ENCODE data around the gene ACOT11.
"Not testable (repeated sequence)": the region's sequence is repeated elsewhere in the genome, so short reads cannot be mapped to it uniquely, and the experiment has no call there.

ACOT11 gene

DNA sequence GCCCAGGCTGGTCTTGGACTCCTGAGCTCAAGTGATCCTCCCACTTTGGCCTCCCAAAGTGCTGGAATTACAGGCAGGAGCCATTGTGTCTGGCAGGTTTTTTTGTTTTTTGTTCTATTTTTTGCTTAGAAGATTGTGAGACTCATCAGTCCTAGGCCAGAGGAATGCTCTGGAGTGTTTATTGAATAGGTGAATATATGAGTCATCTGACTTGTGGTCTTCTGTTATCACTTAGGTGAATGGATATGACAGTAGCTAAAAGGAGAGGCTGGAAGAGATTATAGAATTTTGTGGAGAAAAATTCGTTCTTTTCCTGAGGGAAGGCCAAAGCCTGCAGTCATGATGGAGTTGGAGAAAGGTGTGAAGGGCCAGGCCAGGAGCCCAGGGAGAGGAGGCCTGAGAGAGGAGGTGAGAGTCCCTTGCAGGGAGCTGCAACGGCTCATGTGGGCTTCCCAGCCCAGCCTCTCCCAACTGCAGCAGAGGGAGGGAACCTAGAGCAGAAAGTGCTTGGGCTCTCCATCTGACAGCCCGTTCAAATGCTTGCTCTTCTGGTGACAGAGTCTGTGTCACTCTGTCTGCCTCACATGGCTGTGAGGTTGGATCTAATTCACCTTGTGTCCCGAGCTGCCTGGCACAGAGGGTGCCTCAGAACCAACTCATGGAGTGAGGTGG lies 31.6 kb upstream of the ACOT11 start:
- no peak overlapping the region for H3K4me3 ChIP-seq (ENCODE audit: low read depth, low read length)
- H3K27me3 ChIP-seq (ENCODE audit: insufficient read depth, low read depth, severe bottlenecking): no peaks in the 10 kb centered on the region
- H3K9me3 ChIP-seq (ENCODE audit: severe bottlenecking): no peaks in the 10 kb centered on the region
- TF ChIP-seq, protein P1, sequence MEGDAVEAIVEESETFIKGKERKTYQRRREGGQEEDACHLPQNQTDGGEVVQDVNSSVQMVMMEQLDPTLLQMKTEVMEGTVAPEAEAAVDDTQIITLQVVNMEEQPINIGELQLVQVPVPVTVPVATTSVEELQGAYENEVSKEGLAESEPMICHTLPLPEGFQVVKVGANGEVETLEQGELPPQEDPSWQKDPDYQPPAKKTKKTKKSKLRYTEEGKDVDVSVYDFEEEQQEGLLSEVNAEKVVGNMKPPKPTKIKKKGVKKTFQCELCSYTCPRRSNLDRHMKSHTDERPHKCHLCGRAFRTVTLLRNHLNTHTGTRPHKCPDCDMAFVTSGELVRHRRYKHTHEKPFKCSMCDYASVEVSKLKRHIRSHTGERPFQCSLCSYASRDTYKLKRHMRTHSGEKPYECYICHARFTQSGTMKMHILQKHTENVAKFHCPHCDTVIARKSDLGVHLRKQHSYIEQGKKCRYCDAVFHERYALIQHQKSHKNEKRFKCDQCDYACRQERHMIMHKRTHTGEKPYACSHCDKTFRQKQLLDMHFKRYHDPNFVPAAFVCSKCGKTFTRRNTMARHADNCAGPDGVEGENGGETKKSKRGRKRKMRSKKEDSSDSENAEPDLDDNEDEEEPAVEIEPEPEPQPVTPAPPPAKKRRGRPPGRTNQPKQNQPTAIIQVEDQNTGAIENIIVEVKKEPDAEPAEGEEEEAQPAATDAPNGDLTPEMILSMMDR (IDR thresholded peaks at IDR 0.05; ENCODE audit: low read depth, low read length): no peak
- no peaks in the 10 kb centered on the region for H3K36me3 ChIP-seq
- no peak overlapping the region for H3K27ac ChIP-seq
- no peak for DNase-seq

DNA sequence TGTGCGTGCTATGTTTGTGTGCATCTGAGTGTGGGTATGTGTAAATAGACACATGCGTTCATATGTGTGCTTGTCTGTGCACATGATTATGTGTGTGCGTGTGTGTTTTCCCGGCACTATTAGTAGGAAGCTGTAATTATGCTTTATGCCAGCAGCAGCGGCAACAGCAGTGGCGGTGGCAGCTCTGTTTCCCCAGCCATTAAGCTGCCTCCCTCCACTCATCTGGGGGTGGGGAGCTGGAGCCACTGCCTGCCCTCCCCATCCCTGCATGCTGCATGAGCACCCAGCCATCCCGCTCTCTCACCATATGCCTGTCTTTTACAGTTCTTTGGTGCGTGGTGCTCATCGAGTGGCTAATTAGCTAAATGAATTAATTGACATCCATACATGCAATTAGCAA lies 30.5 kb upstream of the ACOT11 start:
- Histone ChIP-seq H3K27me3 (ENCODE audit: insufficient read depth, low read depth, severe bottlenecking) (no peaks in the 10 kb centered on the region), H3K27ac (no peak overlapping the region), H3K4me3 (ENCODE audit: low read depth, low read length) (no peak overlapping the region; the same call in 1 of the 2 replicates), H3K36me3 (no peaks in the 10 kb centered on the region), H3K9me3 (ENCODE audit: severe bottlenecking) (no peaks in the 10 kb centered on the region)
- DNase-seq: peak; percentile 72
- TF ChIP-seq, protein P1 (IDR thresholded peaks at IDR 0.05; ENCODE audit: low read depth, low read length): no peak

DNA sequence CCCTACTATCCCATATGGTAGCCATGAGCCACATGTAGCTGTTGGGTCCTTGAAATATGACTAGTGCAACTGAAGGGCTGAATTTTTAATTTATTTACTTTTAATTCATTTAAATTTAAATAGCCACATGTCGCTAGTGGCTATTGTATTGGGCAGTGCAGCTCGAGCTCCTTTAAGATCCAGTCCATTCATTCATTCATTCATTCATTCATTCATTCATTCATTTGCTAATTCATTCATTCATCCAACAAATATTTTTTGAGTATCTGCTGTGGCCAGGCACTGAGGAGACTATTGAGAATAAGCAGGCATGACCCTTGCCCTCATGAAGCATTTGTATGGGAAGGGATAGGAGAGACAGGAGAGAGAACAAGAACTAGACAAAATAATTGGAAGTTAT lies 29.5 kb upstream of the ACOT11 start:
- Histone ChIP-seq H3K9me3 (ENCODE audit: severe bottlenecking) (no peaks in the 10 kb centered on the region), H3K27me3 (ENCODE audit: insufficient read depth, low read depth, severe bottlenecking) (no peaks in the 10 kb centered on the region), H3K36me3 (no peaks in the 10 kb centered on the region), H3K4me3 (ENCODE audit: low read depth, low read length) (no peak overlapping the region), H3K27ac (no peak overlapping the region)
- TF ChIP-seq, protein P1 (IDR thresholded peaks at IDR 0.05; ENCODE audit: low read depth, low read length): no peak
- DNase-seq: no peak

GRCh38 chr1:54519709-54520108 lies 28.3 kb upstream of the ACOT11 start:
- TF ChIP-seq, protein P1 (IDR thresholded peaks at IDR 0.05; ENCODE audit: low read depth, low read length): peak; percentile 71
- DNase-seq: peak; percentile 67
- H3K9me3 ChIP-seq (ENCODE audit: severe bottlenecking): no peaks in the 10 kb centered on the region

GRCh38 chr1:54520631-54521321 lies 27.3 kb upstream of the ACOT11 start:
- H3K27ac ChIP-seq: no peak overlapping the region
- H3K27me3 ChIP-seq (ENCODE audit: insufficient read depth, low read depth, severe bottlenecking): no peaks in the 10 kb centered on the region
- no peaks in the 10 kb centered on the region for H3K9me3 ChIP-seq (ENCODE audit: severe bottlenecking)
- H3K36me3 ChIP-seq: no peaks in the 10 kb centered on the region
- TF ChIP-seq, protein P1 (IDR thresholded peaks at IDR 0.05; ENCODE audit: low read depth, low read length): no peak
- DNase-seq: no peak
- no peak overlapping the region for H3K4me3 ChIP-seq (ENCODE audit: low read depth, low read length)

More at GRCh38 chr1:54519709-54520108, 28.3 kb upstream of the ACOT11 start:
- H3K4me3 ChIP-seq (ENCODE audit: low read depth, low read length): no peak overlapping the region
- no peaks in the 10 kb centered on the region for H3K36me3 ChIP-seq
- no peaks in the 10 kb centered on the region for H3K27me3 ChIP-seq (ENCODE audit: insufficient read depth, low read depth, severe bottlenecking)
- no peak overlapping the region for H3K27ac ChIP-seq

- not testable (repeated sequence) for H3K27me3 ChIP-seq (ENCODE audit: insufficient read depth, low read depth, severe bottlenecking); H3K27ac ChIP-seq; H3K36me3 ChIP-seq; H3K4me3 ChIP-seq (ENCODE audit: low read depth, low read length); H3K9me3 ChIP-seq (ENCODE audit: severe bottlenecking); DNase-seq
These were observed 21.5 kb upstream of the ACOT11 start for GRCh38 chr1:54526565-54526964.
